GM12892 (cell line): Measurements from ENCODE around the gene PSMC2. TPM values are rescaled to one million over a fixed set of nuclear protein-coding genes. Genes with fewer than 3 reads are reported as not detected.

Source experiments
- DNase-seq: peaks from one replicate; pipeline ENCODE4 v3.0.0; 2011; ENCODE audit not compliant: insufficient read length
- FAIRE-seq: peaks from 2 replicates; lab custom pipeline; 2011; peaks lifted over from hg19 to GRCh38; lab: Jason Lieb, UNC
- POLR2A ChIP-seq: IDR thresholded peaks from 2 replicates; pipeline ENCODE4 v1.6.1; 2011; ENCODE audit warnings: low read depth, low read length, control low read depth
- POLR2AphosphoS5 ChIP-seq: IDR thresholded peaks from 2 replicates; pipeline ENCODE4 v1.6.1; 2011; ENCODE audit warnings: low read depth, low read length, control low read depth
- TAF1 ChIP-seq: IDR thresholded peaks from 2 replicates; pipeline ENCODE4 v1.6.1; 2011; ENCODE audit warnings: low read depth, mild to moderate bottlenecking, control low read depth, low read length, borderline replicate concordance
- polyA plus RNA-seq: library from polyadenylated mRNA; unstranded; fragments of >200 nt; gene quantifications from one replicate; pipeline ENCODE4 v1.2.1, GENCODE V29; 2012; ENCODE audit warnings: missing spikeins, inconsistent platforms; ENCODE audit not compliant: missing spikeins

PSMC2 gene
- 147 TPM for polyA plus RNA-seq

- DNase-seq (peak; percentile 36), FAIRE-seq (peak; percentile 79)
- TF ChIP-seq TAF1: peak; percentile 81; the same call in 1 of the 2 replicates
- TF ChIP-seq POLR2AphosphoS5: peak; percentile 44; the same call in 1 of the 2 replicates
- TF ChIP-seq POLR2A: no peak; the same call in none of the 2 replicates
Measured at GRCh38 chr7:103347507-103348267, at the start of gene PSMC2. PSMC2 (plus strand) TSS chr7:103347643; CDS start chr7:103347712, 69 bp downstream.

GRCh38 chr7:103297837-103298179 lies 49.6 kb upstream of the PSMC2 start:
- FAIRE-seq (no peak), DNase-seq (no peak)
- TF ChIP-seq POLR2A (no peak), POLR2AphosphoS5 (no peak), TAF1 (no peak)

GRCh38 chr7:103299660-103300059 lies 47.8 kb upstream of the PSMC2 start:
- FAIRE-seq (no peak), DNase-seq (no peak)
- TF ChIP-seq TAF1 (no peak), POLR2AphosphoS5 (no peak), POLR2A (no peak)

GRCh38 chr7:103301441-103301840 lies 46.0 kb upstream of the PSMC2 start:
- TF ChIP-seq TAF1 (no peak), POLR2AphosphoS5 (no peak), POLR2A (no peak)
- no peak for FAIRE-seq
- DNase-seq: no peak

- TF ChIP-seq POLR2A: no peak
- no peak for TF ChIP-seq POLR2AphosphoS5
- no peak for TF ChIP-seq TAF1
- no peak for DNase-seq
- FAIRE-seq: peak; percentile 36
Measured at GRCh38 chr7:103307503-103308231, 39.8 kb upstream of the PSMC2 start.

- TF ChIP-seq POLR2AphosphoS5 (no peak), TAF1 (no peak), POLR2A (no peak)
- FAIRE-seq (no peak), DNase-seq (no peak)
Measured at GRCh38 chr7:103314852-103315251, 32.6 kb upstream of the PSMC2 start.

- TF ChIP-seq TAF1: no peak
- TF ChIP-seq POLR2AphosphoS5: no peak
- no peak for TF ChIP-seq POLR2A
- DNase-seq: no peak
- no peak for FAIRE-seq
Measured at GRCh38 chr7:103316380-103316941, 31.0 kb upstream of the PSMC2 start.

- DNase-seq (no peak), FAIRE-seq (no peak)
- TF ChIP-seq TAF1: no peak
- peak; percentile 29; the same call in 1 of the 2 replicates for TF ChIP-seq POLR2AphosphoS5
Measured at GRCh38 chr7:103317009-103317408, 30.4 kb upstream of the PSMC2 start.

GRCh38 chr7:103325744-103326143 lies 21.7 kb upstream of the PSMC2 start:
- TF ChIP-seq POLR2AphosphoS5 (no peak), TAF1 (no peak), POLR2A (no peak)
- DNase-seq (no peak), FAIRE-seq (no peak)

GRCh38 chr7:103336761-103337160 lies 10.7 kb upstream of the PSMC2 start:
- DNase-seq (no peak), FAIRE-seq (no peak)
- no peak for TF ChIP-seq POLR2AphosphoS5
- no peak for TF ChIP-seq TAF1
- TF ChIP-seq POLR2A: no peak

- no peak for TF ChIP-seq POLR2AphosphoS5
- no peak for TF ChIP-seq TAF1
- TF ChIP-seq POLR2A: no peak
- DNase-seq: no peak
- FAIRE-seq: no peak
Measured at GRCh38 chr7:103338864-103339263, 8.6 kb upstream of the PSMC2 start.
